ENCODE data around the gene SPTBN1. TPM values are rescaled to one million over a fixed set of nuclear protein-coding genes. Genes with fewer than 3 reads are reported as not detected.

The SPTBN1 gene
- total RNA-seq, 1 donor, result 200 TPM

DNA sequence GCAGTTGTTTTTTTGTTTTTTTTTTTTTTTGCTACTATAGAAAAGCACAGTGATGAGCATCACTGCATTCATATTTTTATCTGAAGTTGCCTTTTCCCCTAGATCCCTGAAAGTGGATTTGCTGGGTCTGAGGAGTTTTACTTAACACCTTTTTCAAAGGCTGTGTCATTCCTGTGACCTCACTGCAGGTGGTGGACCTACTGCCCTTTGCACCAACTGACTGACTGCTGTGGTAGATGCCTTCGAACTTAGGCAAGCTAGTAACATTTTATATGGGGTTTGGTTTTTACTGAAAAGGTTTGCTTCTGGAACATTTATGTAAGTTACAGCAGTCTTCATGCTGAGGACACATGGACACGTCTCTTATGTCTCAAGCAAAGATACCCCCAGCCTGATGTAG lies 36.2 kb downstream of the SPTBN1 start:
- TF ChIP-seq, protein P1, sequence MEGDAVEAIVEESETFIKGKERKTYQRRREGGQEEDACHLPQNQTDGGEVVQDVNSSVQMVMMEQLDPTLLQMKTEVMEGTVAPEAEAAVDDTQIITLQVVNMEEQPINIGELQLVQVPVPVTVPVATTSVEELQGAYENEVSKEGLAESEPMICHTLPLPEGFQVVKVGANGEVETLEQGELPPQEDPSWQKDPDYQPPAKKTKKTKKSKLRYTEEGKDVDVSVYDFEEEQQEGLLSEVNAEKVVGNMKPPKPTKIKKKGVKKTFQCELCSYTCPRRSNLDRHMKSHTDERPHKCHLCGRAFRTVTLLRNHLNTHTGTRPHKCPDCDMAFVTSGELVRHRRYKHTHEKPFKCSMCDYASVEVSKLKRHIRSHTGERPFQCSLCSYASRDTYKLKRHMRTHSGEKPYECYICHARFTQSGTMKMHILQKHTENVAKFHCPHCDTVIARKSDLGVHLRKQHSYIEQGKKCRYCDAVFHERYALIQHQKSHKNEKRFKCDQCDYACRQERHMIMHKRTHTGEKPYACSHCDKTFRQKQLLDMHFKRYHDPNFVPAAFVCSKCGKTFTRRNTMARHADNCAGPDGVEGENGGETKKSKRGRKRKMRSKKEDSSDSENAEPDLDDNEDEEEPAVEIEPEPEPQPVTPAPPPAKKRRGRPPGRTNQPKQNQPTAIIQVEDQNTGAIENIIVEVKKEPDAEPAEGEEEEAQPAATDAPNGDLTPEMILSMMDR (IDR thresholded peaks at IDR 0.05; ENCODE audit: insufficient read depth, low read depth, low read length), result no peak

DNA sequence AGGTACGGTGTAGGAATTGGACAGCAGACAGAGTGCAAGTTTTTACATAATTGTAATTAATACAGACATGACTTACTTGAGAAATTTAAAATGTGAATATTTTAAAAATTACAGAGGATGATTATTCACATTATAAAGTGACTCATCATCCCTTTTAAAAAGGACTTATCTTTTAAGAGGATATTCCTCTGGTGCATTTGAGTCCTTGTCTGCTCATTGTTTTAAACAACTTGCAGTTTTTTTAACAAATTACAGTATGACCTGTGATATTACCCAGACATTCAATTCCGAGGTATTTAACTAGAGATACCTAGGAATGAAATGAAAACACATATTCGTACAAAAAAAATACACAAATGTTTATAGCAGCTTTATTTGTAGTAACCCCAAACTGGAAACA lies 38.0 kb downstream of the SPTBN1 start:
- TF ChIP-seq, protein P1 (IDR thresholded peaks at IDR 0.05; ENCODE audit: insufficient read depth, low read depth, low read length), result no peak
- no peak overlapping the region for H3K4me3 ChIP-seq (ENCODE audit: low read depth, low read length)
- no peak for DNase-seq (ENCODE audit: low read depth)

More for the DNA sequence above, 36.2 kb downstream of the SPTBN1 start:
- no peak overlapping the region for H3K4me3 ChIP-seq (ENCODE audit: low read depth, low read length)
- no peak for DNase-seq (ENCODE audit: low read depth)

DNA sequence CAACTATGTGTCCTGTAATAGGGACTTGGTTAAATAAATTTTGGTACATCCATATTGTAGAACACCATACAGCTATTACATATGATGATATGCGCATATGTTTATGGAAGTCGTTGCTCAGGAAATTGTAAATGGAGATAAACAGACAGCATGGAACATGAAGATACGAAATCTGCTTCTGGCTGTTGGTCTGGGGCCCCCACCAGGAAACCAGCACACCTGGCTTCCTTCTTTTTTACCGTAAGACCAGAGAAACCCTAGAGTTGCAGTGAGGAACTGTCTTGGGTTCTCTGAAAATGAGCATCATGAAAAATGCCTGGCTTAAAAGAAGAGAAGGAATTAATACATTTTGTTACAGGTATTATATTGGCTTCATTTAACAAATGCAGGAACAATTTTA lies 40.8 kb downstream of the SPTBN1 start:
- DNase-seq (ENCODE audit: low read depth), result no peak
- TF ChIP-seq, protein P1 (IDR thresholded peaks at IDR 0.05; ENCODE audit: insufficient read depth, low read depth, low read length), result no peak
- H3K4me3 ChIP-seq (ENCODE audit: low read depth, low read length), result no peak overlapping the region

DNA sequence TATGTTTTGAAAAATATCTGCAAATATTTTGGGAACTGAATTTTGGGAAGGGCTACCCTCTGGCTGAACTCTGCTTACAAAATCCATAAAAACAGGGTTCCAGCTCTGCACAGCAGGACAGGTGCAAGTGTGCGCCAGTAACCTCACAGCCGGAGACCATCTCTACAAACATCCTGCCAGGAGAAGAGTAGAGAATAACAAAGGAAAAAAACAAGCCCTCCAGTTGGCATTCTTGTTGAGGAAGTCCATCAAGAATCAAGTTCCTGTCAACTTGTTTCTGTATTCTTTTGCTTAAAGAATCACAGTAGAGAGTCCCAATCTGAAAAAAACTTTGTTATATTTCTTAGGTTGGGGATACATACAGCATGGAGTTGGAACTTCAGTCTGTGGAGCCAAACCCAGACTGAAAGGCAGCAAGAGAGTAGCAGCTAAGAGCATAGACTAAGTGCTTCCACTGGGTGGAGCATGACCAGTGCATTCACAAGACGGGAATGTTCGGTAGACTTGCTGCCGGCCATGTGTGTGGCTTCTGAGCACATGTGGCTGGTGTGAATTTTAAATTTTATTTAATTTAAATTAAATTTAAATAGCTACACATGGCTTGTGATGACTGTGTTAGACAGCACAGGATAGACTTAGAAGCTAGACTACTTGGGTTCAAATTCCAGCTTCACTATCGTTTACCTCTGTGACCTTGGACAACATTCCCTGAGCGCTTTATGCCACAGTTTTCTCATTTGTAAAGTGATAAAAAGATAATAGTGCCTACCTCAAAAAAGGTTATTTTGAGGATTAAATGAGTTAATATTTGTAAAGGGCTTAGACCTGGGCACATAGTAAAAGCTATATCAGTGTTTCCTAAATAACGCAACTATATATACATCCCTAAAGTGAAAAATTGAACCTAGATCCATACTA lies 41.9 kb downstream of the SPTBN1 start:
- peak; percentile 57 for DNase-seq (ENCODE audit: low read depth)
- no peak overlapping the region for H3K4me3 ChIP-seq (ENCODE audit: low read depth, low read length)
- TF ChIP-seq, protein P1 (IDR thresholded peaks at IDR 0.05; ENCODE audit: insufficient read depth, low read depth, low read length), result peak; percentile 50

DNA sequence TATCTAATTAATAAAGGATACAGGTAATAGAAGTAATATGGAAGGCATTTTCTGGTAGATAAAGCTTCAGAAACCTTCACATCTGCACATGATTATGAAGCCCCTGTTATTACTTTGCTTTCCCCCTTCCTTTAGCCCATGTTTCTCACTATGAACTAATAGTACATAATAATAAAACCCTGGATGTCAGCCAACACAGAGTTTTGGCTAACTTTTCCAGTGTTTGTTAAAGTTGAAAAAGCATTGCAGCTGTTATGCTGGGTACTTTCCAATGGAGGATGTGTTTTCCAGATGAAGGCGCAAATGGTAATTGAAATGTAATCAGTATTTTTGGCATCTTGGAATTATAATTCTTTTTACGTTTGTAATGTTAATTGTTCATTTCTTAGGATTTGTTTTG lies 43.5 kb downstream of the SPTBN1 start:
- DNase-seq (ENCODE audit: low read depth), result peak; percentile 77
- H3K4me3 ChIP-seq (ENCODE audit: low read depth, low read length), result no peak overlapping the region
- TF ChIP-seq, protein P1 (IDR thresholded peaks at IDR 0.05; ENCODE audit: insufficient read depth, low read depth, low read length), result no peak

DNA sequence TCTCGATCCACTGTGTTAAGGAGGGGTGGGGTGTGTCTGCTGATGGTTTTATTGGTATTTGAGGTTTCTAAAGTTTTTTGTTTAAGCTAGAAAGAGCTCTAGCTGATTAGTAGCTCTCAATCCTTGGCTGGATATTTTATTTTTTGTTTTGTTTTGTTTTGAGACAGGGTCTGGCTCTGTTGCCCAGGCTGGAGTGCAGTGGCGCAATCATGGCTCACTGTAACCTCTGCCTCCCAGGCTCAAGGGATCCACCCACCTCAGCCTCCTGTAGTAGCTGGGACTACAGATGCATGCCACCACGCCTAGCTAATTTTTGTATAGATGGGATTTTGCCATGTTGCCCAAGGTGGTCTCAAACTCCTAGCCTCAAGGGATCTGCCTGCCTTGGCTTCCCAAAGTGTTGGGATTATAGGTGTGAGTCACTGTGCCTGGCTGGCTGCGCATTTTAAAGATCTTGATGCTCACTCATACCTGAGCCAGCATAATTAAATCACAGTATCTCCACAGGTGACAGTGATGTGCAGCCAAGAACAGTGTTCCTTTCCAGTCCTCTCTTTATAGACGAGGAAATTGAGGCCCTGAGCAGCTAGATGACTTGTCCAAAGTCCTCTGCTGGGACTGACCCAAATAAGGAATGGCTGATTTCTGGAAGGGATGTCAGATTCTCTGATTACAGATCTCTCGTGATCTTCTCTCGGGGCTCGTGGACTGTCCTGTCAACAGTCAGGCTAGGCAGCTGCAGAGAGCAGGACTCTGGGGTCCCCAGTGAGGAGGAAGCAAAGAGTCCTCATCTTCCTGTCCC lies 44.5 kb downstream of the SPTBN1 start:
- no peak for DNase-seq (ENCODE audit: low read depth)
- TF ChIP-seq, protein P1 (IDR thresholded peaks at IDR 0.05; ENCODE audit: insufficient read depth, low read depth, low read length), result no peak
- H3K4me3 ChIP-seq (ENCODE audit: low read depth, low read length), result no peak overlapping the region
